Measurements from ENCODE around the gene RICTOR.

The RICTOR gene

DNA sequence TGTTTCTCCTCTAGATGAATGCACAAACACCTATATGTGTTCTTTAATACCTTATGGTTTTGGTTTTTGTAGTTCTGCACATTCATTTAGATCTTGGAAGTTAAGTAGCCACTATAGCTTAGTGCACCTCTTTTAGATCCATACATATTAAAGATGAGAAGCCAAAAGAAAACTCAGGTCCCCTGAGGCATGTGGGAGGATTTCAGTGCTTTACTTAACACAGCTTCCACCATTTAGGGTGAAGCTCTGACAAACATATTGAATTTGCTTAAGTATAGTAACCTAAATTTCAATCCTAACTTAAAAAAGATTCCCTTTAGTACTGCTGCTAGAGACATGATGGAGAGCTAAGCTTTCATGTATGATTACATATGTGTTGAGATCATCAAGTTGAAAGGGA, 25.6 kb upstream of the RICTOR start:
- DNase-seq = no peak

DNA sequence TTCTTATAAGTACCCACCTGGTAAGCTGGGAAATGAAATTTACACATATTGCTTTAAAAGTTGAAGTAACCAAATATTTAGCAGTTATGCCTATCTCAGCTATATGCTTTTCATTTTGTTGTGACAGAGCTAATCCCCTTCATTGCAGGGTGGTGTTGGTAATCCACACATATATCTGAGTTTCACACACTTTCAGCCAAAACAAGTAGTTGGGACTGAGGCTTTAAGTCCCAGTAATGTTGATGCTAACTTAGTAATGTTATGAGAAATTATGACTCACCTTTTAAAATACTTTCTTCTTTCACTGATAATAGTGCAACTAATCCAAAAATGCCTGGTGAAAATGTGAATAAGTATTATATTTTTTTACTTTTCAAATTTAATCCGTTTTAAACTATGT, 19.2 kb upstream of the RICTOR start:
- no peak for DNase-seq

DNA sequence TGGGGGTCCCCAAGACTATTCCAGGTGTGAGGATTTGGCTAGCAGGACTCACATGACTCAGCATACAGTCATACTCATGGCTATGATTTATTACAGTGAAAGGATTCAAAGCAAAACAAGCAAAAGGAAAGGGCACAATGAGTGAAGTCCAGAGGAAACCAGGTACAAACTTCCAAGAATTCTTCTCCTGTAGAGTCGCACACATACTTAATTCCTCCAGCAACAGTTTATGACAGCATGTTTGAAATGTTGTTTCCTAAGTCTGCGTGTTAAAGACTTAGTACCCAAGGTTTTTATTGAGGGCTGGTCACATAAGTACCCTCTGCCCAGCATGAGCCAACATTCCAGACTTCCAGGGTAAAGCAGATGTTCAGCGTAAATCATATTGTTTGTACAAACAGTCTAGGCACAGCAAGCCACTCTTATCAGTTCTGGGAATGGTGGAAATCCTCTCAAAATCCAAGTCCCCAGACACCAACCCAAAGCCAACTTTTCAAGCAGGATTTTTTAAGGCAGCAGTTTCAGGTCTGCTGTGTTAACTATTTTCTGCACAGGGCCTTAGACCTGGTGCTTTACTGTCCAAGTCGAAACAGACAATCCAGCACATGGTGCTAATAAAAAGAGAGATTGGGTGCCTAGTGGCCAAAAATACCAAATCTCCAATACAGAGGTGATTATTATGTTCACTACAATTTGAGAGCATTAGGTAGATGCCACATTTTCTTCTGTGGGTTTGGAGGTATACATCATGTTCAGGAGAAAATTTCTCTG, 18.6 kb upstream of the RICTOR start:
- DNase-seq = no peak

DNA sequence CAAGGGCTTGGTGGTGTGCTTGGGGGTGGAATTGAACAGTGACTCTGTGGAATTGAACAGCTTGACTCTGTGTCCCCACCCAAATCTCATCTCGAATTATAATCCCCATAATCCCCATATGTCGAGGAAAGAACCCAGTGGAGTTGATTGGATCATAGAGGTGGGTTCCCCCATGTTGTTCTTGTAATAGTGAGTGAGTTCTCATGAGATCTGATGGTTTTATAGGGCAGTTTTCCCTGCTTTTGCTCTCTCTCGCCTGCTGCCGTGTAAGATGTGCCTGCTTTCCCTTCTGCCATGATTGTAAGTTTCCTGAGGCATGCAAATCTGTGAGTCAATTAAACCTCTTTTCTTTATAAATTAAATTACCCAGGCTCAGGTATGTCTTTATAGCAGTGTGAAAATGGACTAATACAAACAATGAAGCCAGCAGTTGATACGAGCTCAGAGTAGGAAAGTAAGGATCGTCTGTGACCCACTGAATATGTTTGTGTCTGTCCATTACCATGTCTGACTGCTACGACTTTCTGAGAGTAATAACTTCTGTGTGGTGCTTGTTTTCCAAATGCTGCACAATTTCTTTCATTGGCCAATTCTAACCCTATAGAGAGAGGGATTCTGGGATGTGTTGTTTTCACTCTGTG, 17.9 kb upstream of the RICTOR start:
- DNase-seq = no peak

DNA sequence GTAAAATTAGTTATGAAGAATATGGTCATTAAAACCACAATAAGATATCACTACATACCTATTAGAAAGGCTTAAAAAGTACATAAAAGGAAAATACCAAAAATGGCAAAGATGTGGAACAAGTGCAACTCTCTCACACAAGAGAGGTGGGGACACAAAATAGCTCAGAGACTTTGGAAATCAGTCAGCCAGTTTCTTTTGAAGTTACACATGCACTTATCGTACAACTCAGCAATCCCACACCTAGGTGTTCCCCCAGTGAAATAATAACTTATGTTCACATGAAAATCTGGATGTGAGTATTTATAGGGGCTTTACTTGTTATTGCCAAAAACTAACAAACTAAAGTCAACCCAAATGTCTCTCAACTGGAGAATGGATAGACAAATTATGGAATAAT, 9.8 kb upstream of the RICTOR start:
- DNase-seq = no peak

DNA sequence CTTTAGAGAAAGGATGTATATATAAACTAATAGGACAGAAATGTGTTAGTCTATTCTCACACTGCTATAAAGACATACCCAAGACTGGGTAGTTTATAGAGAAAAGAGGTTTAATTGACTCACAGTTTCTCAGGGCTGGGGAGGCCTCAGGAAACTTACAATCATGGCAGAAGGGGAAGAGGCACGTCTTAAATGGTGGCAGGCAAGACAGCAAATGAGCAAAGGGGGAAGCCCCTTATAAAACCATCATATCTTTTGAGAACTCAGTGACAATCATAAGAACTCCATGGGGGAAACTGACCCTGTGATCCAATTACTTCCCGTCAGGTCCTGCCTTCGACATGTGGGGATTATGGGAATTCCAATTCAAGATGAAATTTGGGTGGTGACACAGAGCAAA, 8.8 kb upstream of the RICTOR start:
- no peak for DNase-seq

DNA sequence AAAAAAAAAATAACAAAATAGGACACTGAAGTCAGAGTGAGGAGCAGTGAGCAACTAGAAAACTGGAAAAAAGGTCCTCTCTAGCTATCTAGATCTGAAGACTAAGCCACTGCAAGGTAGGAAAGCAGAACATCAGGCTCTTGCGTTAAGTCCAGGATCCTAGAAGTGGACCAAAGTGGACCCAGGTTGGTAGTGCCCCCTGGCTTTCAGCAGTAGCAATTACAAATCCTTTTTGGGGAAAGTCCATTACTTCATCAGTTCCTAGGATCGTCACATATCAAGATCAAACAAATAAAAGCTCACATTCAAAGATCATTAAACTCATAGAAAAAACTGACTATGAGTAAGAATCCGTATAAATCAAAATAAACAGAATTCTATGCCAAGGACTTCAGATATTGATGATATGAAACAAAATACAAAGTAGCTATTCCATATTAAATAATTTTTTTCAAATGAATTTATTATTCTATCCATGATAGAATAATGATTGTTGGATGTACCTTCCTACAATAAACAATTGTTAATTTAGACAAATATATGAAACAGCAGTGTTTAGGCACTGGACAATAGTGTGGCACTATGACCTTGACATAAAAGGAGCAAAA, 6.5 kb upstream of the RICTOR start:
- peak; percentile 55 to 62 for DNase-seq

GRCh38 chr5:39080168-39080567, 6.0 kb upstream of the RICTOR start:
- DNase-seq = no peak

GRCh38 chr5:39079147-39079546, 4.9 kb upstream of the RICTOR start:
- no peak for DNase-seq

DNA sequence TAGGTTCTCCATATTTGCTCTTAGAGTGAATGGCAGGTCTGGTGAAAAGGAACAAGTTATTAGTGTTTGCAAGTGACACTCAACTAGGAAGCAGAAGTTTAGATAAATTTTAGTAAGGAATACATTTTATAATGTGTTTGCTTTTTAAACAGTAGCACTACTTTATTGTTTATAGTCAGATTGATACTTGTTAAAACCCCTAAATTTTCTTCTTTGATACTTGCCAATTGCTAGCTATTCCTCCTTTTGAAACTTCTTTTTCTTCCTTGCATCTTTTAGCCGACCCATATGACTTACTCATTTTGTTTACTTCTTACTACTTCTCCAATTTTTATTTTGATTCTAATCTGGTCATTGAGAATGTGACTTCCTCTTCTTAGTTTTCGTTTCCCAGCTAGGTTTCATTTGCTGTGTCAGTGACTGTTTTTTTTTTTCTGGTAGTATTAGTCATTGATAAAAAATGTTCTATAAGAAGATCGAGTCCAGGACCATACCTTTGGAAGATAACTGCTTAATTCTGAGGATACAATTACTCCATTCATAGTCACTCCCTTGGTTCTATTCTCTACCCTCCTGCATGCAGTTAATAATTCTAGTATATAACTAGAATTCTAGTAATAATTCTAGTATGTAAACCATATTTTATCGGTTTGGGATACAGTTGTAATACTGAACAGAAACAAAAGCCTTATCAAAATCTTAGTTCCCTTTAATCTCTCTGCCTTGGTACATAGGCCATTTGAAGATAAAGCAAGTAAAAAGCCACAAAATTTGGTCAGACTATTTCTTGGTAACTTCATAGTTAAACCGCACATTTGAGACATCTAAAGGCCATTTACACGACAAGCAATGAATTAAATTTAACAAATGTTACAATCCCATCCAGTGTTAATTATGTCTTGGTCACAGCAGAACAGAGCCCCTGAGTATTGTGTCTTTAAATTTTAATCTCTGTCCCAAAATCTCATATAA, 2.8 kb upstream of the RICTOR start:
- DNase-seq = peak; percentile 71 to 83

DNA sequence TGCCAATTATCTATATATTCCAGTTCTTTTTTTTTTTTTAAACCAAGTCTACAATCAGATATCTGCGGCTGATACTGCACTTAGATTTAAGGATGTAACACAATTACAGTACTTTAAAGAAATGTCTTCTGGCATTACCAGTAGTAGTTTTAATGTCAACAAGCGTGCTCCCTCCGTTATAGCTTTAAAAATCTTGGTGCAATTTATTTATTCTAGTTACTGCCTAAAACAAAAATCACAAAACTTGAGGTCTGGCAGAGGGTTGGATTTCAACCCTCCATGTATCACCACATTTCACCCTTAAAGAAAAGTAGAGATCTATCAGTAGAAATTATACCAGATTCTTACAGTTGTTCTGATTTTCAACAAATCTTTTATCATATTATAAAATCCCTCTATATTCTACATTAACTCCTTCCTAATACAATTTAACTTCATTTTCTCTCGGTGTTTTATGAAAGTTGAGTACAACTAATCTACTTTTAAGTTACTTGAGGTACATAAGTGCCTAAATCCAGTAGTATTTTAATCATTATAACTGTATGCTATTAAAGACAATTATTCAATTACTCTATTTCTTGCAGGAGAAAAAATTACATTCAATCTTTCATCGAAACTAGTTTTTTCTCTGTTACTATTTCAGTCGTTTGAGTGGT, 2.0 kb upstream of the RICTOR start:
- DNase-seq = no peak

DNA sequence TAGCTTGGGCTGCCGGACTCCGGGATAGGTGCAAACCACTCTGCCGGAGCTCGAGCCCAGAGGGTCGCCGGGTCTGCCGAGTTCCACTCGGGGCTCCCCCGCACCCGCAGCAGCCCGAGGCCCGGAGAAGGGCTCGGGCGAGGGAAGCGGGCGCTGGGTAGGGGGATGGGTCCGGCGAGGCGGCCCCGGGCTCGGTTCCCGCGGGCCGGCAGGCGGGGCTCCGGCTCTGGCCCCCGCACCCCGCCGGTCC, 507 bp downstream of the RICTOR start:
- no peak for DNase-seq

DNA sequence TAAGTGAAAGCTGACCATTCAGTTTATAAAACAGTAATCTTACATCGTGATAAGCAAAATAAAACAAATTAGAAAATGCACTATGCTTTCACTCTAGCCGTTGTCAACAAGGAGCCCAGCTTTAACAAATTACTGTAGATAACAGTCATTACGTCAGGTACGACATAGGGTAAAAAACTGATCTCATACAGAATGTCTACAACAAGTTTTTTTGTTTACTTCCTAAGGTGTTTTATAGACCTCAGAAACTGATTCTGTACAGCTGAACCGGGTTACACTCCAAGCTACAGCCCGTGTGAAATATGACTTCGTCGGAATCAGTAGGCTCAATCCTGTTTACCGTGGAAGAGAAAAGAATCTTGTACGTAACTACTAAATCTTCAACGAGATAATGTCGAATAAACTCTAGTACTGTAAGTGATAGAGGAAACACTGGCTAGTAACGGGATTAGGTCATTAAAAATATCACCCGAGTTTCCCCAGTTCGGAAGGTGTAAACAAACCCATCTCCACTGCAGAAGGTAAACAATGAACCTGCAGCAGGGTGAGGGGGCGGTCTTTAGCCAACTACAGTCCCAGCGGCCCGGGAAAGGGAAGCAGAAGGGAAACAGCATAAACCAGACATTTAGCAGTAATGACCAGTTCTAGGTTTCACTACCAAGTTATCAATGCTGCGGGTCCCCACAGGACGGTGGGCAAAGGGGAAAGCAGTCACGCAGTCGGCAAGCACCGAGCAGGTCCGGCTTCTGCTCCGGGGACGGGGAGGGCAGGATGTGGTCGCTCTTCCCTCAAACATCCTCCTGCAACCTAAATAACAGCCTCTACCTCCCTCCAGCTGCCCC, 1.1 kb downstream of the RICTOR start:
- peak; percentile 49 to 53 for DNase-seq

DNA sequence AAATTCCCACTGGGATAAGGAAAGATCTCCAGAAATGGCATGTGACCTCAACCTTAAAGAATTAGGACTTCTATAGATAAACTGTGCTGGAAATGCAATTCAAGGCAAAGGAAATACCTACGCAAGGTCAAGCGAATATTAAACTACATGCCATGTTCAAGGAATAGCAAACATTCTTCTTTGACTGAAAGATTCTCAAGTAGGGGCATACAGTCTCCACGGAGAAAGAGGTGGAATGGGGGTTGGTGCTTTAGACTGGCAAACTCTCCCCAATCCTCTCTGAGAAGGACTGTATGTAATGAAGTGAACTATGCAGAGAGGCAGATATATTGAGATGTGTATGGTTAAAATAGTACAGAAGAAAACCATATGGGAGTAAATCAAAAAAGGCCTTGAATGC, 6.1 kb downstream of the RICTOR start:
- DNase-seq = no peak

DNA sequence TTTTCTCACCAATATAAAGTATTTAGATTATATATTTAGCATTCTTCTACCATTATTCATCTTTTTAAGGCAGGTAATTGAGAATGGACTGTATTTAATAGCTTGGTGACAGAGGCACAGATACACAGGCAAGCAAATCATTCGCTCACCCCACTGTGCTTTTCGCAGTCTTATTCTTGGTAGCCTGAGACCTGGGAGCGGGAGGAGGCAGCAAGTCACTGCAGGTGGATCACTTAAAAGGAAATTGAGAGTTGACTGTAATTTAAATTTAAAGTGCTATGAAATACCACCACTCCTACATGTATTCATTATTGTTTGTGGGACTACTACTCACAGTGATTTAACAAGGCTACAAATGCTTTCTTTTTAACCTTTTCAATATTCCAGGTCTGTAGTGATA, 9.7 kb downstream of the RICTOR start:
- no peak for DNase-seq

- peak in 1 of 2 experiments; percentile 29 for DNase-seq
These were observed 11.2 kb downstream of the RICTOR start for GRCh38 chr5:39063037-39063436.

DNA sequence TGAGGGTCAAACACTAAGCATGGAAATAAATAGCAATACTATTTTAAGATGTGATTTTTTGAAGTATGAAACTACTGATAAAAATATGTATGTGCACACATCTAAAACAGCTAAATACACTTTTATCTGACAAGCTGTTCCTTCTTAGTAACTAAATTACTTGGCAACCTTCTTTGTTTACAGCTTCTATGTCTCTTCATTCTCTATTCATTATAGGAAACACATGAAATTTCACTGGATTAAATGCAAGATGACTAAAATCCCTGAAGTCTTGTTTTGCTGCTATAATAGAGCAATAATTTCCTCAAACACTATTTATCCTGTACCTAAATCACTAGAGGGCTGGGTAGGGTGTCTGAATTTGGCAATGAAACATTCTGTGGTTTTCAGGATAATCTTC, 11.7 kb downstream of the RICTOR start:
- DNase-seq = no peak

DNA sequence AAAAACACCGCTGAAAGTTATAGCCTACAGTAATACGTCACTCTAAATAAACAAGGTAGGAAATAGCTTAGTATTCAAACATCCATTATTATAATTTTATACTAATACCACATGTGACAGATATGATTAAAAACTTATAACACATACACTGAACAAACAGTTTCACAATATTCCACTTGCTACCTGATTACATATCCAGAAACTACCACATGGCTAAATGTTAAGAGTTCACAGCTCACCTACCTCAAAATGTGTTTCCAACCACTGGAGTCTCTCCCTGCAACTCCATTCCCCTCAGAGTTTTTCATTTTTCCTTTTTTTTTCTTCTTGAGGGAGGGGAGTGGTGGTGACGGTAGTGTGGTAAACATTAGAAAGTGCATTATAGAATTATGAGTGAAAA, 12.1 kb downstream of the RICTOR start:
- DNase-seq = no peak

GRCh38 chr5:39059064-39059463, 15.1 kb downstream of the RICTOR start:
- no peak for DNase-seq

DNA sequence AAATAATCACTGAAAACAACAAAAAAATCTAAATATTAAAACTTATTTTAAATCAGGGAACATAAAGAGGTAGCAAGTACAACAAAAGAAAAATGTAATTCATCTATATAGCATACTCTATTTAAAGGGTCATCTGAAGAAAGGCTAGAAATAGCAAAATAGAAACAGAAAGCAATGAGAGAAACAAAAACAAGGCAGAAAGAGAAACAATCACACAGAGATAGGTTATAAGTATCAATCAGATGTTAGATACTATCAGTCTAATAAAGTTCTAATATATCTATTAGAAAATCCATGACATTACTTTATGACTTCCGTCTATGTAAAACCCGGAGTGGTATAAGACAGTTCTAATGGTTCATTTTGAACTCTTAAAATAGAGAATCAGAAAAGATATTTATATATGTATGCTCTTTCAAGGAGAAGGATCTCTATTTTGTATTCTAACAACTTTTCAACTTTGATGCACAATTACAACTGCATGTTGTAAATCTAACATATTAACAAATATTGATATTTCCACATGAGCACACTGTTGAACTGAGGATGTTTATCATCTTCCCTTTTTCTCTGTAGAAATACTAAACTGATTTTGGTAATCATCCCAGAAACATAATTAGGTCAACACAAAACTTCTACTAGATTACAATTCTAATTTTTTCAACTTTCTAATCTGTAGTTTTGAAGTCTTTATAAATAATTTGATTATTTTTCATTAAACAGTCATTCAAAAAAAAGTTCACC, 15.8 kb downstream of the RICTOR start:
- DNase-seq = no peak

DNA sequence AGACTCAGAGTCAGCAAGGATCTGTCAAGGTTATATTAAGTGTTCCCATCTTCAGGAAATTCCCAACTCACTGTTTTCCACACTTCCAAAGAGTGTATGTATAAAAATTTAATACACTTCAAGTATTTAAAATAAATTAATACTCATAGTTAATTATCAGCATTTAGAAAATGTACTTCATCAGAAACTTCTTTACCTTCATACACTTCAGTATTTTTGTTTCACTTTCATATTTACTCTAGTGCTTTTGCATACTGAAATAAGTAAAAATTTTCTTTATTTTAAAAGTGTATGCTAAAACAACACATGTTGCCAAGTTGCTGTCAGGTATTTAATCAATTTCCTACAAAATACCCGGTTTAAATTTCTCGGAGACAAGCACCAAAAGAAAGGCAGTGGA, 16.5 kb downstream of the RICTOR start:
- DNase-seq = no peak
